NCI-H146 treated with DMSO at 0.1 percent for 48 hours (cell line): ENCODE results near the gene DDX1.

Experiments used
- DNase-seq: peaks from one replicate; lab custom pipeline; 2025; ENCODE audit not compliant: unreplicated experiment; lab: John Stamatoyannopoulos, UW

The DDX1 gene

GRCh38 chr2:15643791-15644585 is 52.3 kb downstream of the DDX1 start:
- no peak for DNase-seq

DNA sequence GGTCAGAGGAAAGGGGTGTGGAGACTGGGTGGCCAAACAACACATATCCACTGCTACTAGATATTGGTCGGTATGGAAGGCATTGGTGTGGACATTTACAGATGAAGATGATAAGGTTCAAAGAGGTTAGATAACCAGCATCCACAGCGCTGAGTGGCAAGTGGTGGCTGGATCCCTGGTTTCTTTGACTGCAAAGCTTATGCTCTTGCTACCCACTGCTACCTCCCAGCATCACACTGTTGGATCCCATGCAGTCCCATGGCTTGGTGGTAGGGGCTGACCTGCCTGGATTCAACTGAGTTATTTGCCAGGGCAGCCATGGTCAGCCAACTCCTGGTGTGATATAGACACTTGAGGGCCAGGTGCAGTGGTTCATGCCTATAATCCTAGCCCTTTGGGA is 53.6 kb downstream of the DDX1 start:
- no peak for DNase-seq

DNA sequence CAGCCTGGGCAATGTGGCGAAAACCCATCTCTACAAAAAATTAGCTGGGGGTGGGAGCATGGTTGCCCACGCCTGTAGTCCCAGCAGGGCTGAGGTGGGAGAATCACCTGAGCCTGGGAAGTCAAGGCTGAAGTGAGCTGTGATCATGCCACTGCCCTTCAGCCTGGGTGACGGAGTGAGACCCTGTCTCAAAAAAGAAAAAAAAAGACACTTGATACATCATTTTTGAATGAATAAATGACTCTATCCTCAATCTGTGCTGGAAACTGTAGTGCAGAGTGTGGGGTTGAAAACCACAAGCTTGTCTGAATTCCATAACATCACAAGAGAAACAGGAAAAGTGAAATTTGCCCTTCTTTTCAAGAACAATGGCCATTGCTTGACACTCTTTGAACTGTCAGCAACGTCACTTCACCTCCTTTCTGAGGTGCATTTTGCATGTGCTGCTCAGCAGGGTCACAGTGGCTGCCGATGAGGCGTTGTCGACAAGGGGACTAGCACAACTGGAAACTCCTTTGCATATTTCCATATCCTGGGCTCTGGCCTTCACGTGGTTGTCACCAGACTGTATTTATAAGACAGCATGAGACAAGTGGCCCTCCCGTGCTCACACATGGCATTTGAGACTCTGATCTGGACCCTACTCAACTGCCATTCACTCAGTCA is 54.2 kb downstream of the DDX1 start:
- no peak for DNase-seq

GRCh38 chr2:15646661-15647060 is 55.0 kb downstream of the DDX1 start:
- no peak for DNase-seq

DNA sequence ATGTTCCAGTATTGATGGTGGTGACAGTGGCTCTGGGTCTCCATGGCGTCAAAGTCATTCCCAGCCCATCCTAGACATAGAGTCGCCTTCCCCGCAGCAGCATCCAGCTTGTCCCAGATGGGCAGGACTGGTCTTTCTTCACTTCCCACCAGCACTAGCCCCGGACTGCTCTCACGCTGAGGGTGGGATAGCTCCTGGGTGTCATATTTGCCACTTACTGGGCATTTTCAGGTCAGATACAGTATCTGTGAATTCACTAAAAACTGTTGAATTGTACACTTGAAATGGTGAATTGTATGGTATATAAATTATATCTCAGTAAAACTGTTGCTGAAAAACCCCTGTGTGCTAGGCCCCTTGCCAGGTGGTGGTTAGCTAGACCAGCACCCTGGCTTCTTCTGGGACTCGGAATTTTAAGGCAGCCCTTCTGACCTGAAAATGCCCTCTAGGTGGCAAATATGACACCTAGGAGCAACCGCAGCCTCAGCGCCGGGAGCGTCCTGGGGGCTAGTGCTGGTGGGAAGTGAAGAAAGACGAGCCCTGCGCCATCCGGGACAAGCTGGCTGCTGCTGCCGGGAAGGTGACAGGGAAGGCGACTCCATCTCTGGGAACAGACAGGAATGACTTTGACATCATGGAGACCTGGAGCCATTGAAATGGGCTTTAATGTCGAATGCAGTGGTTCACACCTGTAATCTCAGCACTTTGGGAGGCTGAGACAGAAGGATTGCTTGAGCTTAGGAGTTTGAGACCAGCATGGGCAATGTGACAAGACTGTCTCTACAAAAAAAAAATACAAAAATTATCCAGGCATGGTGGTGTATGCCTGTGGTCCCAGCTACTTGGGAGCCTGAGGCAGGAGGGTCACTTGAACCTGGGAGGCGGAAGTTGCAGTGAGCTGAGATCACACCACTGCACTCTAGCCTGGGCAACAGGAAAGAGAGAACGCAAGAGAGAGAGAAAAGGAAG is 56.2 kb downstream of the DDX1 start:
- DNase-seq: no peak

GRCh38 chr2:15648593-15649525 is 57.2 kb downstream of the DDX1 start:
- DNase-seq: no peak

GRCh38 chr2:15649561-15650255 is 58.0 kb downstream of the DDX1 start:
- no peak for DNase-seq

DNA sequence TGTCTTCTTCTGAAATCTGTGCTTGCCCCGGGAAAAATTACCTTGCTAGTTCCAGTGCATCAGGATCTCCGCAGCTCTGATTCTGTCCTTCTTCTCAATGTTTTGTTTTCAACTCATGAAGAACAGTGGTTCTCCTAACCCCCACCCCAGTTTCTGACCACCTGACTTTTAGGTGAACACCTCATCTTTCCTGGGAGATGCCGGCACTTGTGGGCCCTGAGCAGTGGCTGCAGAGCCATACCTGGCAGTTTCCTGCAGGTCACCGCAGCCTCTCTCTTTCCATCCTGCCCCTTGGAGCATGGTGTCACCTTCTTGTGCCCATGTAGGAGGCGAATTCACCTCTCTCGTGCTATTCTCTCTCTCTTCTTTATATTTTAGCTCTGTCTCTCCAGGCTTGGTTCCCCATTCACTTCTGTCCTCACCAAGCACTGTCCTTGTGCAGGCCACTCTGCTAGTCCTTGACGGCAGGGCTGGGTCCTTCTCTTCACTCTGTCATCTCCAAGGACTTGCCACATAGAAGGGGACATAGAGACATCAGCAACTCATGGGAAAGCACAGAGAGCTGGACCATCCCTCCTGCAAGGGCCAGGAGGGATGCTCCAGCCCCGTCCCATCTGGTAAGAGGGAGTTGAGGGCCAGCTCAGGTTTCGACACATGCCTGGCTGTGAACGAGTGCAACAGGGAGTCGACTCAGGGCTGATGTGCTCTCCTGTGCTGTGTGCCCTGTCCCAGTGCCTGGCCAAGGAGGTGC is 59.1 kb downstream of the DDX1 start:
- no peak for DNase-seq

DNA sequence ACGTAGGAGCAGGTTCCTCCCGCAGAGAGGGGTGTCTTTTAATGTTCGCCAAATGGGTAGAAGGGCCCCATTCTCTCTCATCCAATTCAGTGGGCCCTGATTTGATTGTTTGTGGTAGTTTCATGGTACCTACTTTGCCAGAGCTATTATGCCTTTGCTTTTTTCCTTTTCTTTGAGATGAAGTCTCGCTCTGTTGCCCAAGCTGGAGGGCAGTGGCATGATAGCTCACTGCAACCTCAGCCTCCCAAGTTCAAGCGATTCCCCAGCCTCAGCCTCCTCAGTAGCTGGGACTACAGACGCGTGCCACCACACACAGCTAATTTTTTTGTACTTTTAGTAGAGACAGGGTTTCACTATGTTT is 59.7 kb downstream of the DDX1 start:
- no peak for DNase-seq

GRCh38 chr2:15652252-15652651 is 60.6 kb downstream of the DDX1 start:
- no peak for DNase-seq

DNA sequence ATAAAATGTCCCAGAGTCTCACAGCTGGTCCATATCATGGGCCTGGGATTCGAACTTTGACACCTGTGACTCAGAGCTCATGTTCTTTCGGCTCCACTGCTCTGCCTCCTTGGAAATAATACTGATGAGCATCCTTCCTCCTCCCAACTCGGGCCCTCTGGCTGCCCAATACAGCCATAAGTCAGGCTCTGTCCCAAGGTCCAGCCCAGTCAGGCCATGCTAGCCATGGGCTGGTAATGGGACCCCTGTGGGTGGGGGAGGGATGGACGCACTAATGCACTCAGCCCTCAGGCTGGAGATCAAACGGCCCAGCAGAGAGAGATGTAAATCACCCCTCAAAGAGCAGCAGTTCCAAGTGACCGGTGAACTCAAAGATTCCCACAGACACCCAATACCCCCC is 61.1 kb downstream of the DDX1 start:
- no peak for DNase-seq

DNA sequence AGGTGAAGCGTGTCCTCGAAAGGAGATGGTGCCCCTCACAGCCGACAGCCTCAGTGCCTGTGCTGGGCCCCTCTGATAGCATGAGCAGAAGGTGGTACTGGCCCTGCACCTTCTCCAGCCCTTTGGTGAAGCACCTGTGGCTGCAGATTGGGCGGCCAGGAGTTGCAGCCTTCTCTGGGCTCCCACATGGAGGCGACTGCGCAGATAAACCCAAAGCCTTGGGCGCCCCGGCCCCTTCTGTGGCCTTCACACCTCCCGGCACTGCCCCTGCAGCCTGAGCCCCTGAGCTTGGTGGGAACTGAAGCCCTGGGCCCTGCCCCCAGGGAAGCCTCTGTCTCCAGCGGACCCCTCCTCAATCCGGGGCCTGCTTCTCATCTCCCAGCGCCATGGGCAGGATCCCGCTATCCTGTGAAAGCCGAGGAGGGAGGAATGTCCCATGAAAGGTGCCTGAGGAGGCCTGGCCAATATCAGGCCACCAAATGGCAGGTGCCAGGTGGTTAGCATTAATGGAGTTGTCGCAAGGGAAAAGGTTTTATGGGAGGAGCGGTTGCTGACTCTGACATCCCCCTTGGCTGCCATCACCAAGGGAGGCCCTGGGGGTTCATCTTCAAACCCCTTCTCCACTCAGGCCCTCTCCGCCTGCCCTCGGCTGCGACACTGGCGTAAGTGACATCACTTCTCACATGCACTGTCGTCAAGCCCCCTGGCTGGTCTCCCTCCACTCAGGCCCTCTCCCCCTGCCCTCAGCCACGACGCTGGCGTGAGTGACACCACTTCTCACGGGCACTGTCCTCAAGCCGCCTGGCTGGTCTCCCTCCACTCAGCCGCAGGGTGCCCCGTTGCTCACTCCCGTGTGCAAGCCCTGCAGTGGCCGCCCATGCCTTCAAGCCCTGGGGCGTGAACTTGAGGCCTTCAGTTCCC is 62.4 kb downstream of the DDX1 start:
- DNase-seq: no peak

DNA sequence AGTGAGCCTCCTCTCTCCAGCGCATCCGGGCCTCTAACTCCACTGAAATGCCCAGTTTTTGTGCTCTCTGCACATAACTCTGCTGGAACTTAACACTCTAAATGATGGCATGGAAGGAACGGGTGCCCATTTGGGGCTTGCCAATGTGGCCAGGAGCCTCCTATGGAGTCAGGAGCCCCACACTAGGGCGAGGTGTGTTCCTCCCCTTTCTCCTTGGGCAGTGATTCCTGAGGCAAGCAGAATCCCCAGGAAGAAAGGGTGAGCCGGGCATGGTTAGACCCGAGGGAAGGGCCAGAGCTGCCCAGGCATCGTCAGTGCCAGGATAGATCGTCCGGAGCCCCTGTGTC is 63.0 kb downstream of the DDX1 start:
- no peak for DNase-seq

DNA sequence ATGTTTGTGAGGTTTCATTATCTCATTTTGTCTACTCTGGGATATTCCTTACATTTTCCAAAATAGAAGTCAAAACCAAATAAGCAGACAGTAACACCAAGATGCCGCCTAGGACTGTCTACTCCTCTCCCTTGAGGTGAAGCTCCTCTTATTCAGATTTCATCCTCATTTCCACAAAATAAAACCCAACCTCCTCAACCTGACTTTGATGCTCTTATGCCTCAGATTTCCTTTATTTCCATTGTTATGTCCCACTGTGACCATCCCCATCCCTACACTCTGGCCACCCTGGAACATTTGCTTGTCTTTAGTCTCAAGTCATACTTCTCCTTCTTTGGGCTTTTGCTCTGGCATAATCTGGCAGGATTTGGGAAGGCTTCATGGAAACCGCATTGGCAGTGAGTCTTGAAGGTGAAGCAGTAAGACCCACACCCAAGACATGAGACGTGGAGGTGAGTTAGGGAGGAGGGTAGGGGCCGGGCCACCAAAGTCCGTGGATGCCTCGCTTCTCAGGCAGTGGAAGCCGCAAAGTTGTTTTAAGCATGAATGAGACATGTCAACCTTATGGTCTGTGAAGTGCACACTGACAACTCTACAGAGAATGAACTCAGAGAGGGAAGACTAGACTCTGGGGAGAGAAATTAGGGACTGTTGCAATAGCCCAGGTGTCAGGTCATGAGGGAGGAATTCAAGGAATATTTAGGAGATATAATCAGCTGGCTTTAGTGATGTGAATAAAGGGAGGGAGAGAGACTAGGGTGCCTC is 63.6 kb downstream of the DDX1 start:
- DNase-seq: no peak

GRCh38 chr2:15656090-15656489 is 64.4 kb downstream of the DDX1 start:
- DNase-seq: no peak

- DNase-seq: no peak
Observed at GRCh38 chr2:15657759-15658158, 66.1 kb downstream of the DDX1 start.

- no peak for DNase-seq
Observed at GRCh38 chr2:15658911-15659310, 67.2 kb downstream of the DDX1 start.
